Type B pancreatic cell (in vitro differentiated cells): Measurements from ENCODE around the gene ITGA1. TPM values are rescaled to one million over a fixed set of nuclear protein-coding genes. Genes with fewer than 3 reads are reported as not detected.
"Not testable (repeated sequence)": the region's sequence is repeated elsewhere in the genome, so short reads cannot be mapped to it uniquely, and the experiment has no call there.

Experiments
- DNase-seq: peaks from one replicate; pipeline ENCODE4 v3.0.0; 2021; ENCODE audit warnings: mixed read lengths; ENCODE audit not compliant: unreplicated experiment; ENCODE audit errors: extremely low spot score
- H3K27ac Mint-ChIP-seq: 2 replicates; pipeline ENCODE4 v1.8.0; 2021; ENCODE audit warnings: mild to moderate bottlenecking, mixed read lengths
- H3K27me3 Mint-ChIP-seq: 2 replicates; pipeline ENCODE4 v1.8.0; 2021; ENCODE audit warnings: mixed read lengths
- H3K36me3 Mint-ChIP-seq: 2 replicates; pipeline ENCODE4 v1.8.0; 2021; ENCODE audit warnings: mixed read lengths
- H3K4me1 Mint-ChIP-seq: one replicate; pipeline ENCODE4 v1.8.0; 2021; ENCODE audit warnings: mixed read lengths; ENCODE audit not compliant: unreplicated experiment
- H3K4me3 Mint-ChIP-seq: 2 replicates; pipeline ENCODE4 v1.8.0; 2021; ENCODE audit warnings: mild to moderate bottlenecking, mixed read lengths
- H3K9me3 Mint-ChIP-seq: 2 replicates; pipeline ENCODE4 v1.8.0; 2021; ENCODE audit warnings: mixed read lengths
- total RNA-seq: library from RNA; stranded (reverse); gene quantifications from 2 replicates; pipeline ENCODE4 v1.2.1, GENCODE V29; 2021; ENCODE audit warnings: low replicate concordance
- TF ChIP-seq, protein P1 (sequence below): fragments of 200-600 bp; sonication (generic); conservative IDR thresholded peaks from 2 replicates; pipeline ENCODE4 v1.5.0; 2021; ENCODE audit warnings: antibody characterized with exemption, mild to moderate bottlenecking

ITGA1 gene
- total RNA-seq, 1 donor from 2014 or later, result 17.0 TPM

DNA sequence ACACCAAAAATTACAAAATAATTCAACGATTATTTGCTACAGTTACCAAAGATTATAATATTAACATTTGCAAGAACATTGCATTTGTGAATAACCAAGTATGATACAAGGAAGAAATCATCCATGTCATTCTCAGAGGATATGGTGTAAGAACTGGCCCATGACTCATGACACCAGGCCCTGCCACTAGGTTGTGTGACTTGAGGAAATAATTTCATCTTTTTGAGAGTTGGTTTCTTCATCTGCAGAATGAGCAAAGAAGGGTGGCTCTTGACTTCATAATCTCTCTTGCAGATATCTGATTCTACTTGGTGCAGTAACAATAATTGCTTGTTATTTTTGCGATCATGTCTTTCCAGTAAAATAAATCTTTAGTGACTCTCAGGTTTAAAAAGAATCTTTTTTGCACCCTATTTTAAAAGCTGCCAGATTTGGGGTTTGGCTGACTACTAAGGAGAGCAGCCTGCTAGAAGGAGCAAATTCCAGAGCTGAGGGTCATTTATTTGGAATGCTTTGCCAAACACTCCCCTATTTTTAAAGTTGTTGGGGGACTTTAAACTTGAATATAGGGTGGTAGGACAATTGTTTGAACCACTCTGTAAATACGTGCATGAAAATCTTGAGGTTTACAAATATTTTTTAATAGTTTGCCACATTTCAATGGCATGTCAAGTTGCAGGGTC, 23.5 kb downstream of the ITGA1 start:
- Mint-ChIP-seq H3K27ac (no peak overlapping the region), H3K36me3 (no peaks in the 10 kb centered on the region), H3K27me3 (no peaks in the 10 kb centered on the region), H3K4me1 (peaks cover 7% of the 10 kb centered on the region), H3K9me3 (no peaks in the 10 kb centered on the region), H3K4me3 (no peak overlapping the region)
- no peak for DNase-seq
- TF ChIP-seq, protein P1, sequence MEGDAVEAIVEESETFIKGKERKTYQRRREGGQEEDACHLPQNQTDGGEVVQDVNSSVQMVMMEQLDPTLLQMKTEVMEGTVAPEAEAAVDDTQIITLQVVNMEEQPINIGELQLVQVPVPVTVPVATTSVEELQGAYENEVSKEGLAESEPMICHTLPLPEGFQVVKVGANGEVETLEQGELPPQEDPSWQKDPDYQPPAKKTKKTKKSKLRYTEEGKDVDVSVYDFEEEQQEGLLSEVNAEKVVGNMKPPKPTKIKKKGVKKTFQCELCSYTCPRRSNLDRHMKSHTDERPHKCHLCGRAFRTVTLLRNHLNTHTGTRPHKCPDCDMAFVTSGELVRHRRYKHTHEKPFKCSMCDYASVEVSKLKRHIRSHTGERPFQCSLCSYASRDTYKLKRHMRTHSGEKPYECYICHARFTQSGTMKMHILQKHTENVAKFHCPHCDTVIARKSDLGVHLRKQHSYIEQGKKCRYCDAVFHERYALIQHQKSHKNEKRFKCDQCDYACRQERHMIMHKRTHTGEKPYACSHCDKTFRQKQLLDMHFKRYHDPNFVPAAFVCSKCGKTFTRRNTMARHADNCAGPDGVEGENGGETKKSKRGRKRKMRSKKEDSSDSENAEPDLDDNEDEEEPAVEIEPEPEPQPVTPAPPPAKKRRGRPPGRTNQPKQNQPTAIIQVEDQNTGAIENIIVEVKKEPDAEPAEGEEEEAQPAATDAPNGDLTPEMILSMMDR, result no peak

DNA sequence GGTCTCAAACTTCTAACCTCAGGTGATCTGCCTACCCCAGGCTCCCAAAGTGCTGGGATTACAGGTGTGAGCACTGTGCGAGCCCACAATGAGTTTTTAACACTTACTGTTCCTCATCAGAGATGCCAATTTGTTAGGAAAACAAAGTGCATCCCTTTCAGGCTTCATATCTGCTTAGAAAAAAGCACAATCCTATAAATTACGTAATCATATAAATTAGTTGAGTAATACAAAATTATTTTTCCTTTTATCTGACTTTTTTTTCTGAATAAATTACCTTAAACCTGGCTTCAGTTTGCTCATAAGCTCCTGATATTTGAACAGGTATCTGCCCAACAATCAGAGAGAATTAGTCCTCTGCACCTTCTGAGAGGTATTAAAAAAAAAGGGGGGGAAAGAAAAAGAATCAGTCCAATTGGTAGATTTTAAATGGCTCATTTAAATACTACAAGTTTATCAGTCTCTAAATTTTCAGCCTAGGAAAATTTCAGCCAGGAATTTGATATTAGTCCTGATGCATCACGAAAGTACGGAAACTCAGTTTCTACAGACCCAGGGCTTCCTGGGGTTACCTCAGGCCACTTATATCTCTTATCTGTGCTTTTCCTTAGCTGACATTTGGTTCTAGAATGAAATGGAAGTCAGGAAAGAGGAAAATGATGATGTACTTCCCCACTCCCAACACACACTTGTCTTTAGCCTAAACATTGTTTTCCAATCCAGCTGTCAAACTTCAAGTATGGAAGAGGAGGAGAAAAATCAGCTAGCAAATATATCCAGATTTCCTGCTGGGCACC, 26.8 kb downstream of the ITGA1 start:
- Mint-ChIP-seq H3K27ac (no peak overlapping the region), H3K4me3 (no peak overlapping the region), H3K4me1 (peaks cover 4% of the 10 kb centered on the region), H3K36me3 (no peaks in the 10 kb centered on the region), H3K27me3 (no peaks in the 10 kb centered on the region), H3K9me3 (no peaks in the 10 kb centered on the region)
- TF ChIP-seq, protein P1, result no peak
- DNase-seq, result no peak

DNA sequence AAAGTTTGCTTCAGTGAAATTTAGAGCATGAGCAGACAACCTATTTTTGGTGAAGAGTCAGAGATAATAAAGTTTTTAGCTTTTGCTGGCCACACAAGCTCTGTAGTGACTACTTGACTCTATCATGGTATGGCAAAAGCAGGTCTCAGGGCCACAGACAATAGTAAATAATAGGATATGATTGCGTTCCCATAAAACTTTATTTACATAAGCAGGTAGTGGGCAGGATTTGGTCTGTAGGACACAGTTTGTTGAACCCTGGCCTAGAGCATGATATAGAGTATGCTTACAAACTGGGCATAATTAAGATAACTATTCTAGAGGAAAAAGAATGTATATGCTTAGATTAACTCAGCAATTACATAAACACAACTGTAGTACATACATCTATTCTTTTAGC, 30.1 kb downstream of the ITGA1 start:
- Mint-ChIP-seq H3K9me3 (no peaks in the 10 kb centered on the region), H3K4me3 (no peak overlapping the region), H3K27ac (no peak overlapping the region), H3K4me1 (no peaks in the 10 kb centered on the region), H3K36me3 (no peaks in the 10 kb centered on the region), H3K27me3 (no peaks in the 10 kb centered on the region)
- TF ChIP-seq, protein P1, result no peak
- no peak for DNase-seq

DNA sequence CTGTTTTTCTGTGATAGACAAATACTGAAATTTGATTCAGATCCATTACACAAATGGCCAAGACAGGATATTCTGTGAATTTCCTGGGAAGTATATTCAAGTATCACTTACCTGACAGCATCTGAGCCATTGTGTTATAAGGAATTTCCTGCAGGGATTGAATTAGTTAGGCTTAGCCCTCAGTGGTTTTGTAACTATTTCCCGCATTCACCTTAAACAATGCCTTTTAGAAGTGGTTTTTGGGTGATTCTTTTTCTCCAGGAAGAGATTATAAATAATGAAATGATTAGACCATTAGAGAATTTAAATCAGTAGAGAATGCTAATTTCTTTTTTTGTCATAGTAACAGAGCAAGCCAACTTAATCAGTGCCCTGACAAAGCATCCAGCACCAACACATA, 30.6 kb downstream of the ITGA1 start:
- Mint-ChIP-seq H3K27me3 (no peaks in the 10 kb centered on the region), H3K36me3 (no peaks in the 10 kb centered on the region), H3K4me3 (no peak overlapping the region), H3K4me1 (no peaks in the 10 kb centered on the region), H3K9me3 (no peaks in the 10 kb centered on the region), H3K27ac (no peak overlapping the region)
- DNase-seq, result no peak
- TF ChIP-seq, protein P1, result no peak

DNA sequence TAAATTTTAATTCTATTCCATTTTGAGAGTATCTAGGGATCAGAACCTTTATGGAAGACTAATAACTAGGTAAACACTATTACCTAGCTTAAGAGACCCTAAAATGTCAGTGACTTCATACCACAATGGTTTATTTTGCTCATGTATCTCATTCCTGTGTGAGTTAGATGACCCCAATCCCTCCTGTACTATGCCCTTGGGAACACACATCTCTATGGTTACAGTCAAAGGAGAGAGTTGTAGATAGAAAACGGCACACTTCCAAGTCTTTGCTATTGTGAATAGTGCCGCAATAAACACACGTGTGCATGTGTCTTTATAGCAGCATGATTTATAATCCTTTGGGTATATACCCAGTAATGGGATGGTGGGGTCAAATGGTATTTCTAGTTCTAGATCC, 31.1 kb downstream of the ITGA1 start:
- H3K4me1 Mint-ChIP-seq, H3K36me3 Mint-ChIP-seq, H3K27ac Mint-ChIP-seq: not testable (repeated sequence)

DNA sequence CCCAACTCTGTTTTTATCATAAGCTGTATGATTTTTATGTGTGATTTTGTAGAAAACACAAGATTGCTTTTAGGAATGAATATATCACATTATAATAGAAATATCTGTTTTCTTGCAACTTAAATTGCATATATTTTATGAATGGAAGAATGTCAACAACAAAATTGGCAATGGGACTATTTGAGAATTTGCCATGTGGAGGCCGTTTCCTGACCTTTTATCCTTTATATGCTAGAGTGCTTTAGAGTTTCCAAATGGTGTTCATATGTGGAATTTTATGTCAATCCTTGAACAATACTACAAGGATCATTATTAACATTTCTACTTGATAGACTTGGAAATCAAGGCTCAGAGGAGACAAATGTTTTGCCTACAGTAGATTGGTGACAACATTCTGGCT, 34.2 kb downstream of the ITGA1 start:
- Mint-ChIP-seq H3K4me3 (no peak overlapping the region), H3K9me3 (peaks cover 2% of the 10 kb centered on the region), H3K4me1 (no peaks in the 10 kb centered on the region), H3K36me3 (no peaks in the 10 kb centered on the region), H3K27ac (no peak overlapping the region), H3K27me3 (no peaks in the 10 kb centered on the region)
- TF ChIP-seq, protein P1, result no peak
- DNase-seq, result no peak

More for the DNA sequence above, 31.1 kb downstream of the ITGA1 start:
- not testable (repeated sequence) for H3K27me3 Mint-ChIP-seq, H3K4me3 Mint-ChIP-seq, DNase-seq, H3K9me3 Mint-ChIP-seq
